Left renal cortex interstitium (tissue), 4 donors: ENCODE results near the gene ENOSF1. TPM values are rescaled to one million over a fixed set of nuclear protein-coding genes. Genes with fewer than 3 reads are reported as not detected.
A peak's percentile ranks its signal among the peaks of the same experiment; 100 is the strongest.
"Not testable (repeated sequence)": the region's sequence is repeated elsewhere in the genome, so short reads cannot be mapped to it uniquely, and the experiment has no call there.

Source experiments
- DNase-seq, 4 donors: peaks; one replicate each; pipeline ENCODE4 v3.0.0-alpha.2; 2013; ENCODE audit warnings: low read depth in 4 of 4, low spot score in 2 of 4, missing footprints in 1 of 4
- polyA plus RNA-seq, 4 donors: library from polyadenylated mRNA; unstranded; fragments of 120-200 nt; gene quantifications; one replicate each; pipeline ENCODE4 v1.2.1, GENCODE V29; 2013; ENCODE audit not compliant: insufficient read length in 4 of 4

The ENOSF1 gene
- 100 to 1,000 TPM in 2 of 4 donors, 10 to 100 TPM in 2; 50.5 to 144 (median 98.9) TPM for polyA plus RNA-seq

GRCh38 chr18:712401-713134 is at the start of gene ENOSF1:
TSS of gene ENOSF1 (minus strand) at chr18:712630. CDS start at chr18:712587, 43 bp downstream.
- DNase-seq, result peak in 2 of 4 donors; percentile 66 to 68

GRCh38 chr18:759864-760263 is 47.4 kb upstream of the ENOSF1 start:
- DNase-seq, result not testable (repeated sequence)

- no peak for DNase-seq
Observed at GRCh38 chr18:755506-755905, 43.1 kb upstream of the ENOSF1 start.

GRCh38 chr18:754656-755055 is 42.2 kb upstream of the ENOSF1 start:
- DNase-seq, result no peak

GRCh38 chr18:750456-750855 is 38.0 kb upstream of the ENOSF1 start:
- DNase-seq, result no peak

GRCh38 chr18:744832-745597 is 32.6 kb upstream of the ENOSF1 start:
- DNase-seq, result no peak

- peak in 3 of 4 donors; percentile 8 to 21 (median 13) for DNase-seq
Observed at GRCh38 chr18:741931-742512, 29.6 kb upstream of the ENOSF1 start.

- no peak for DNase-seq
Observed at GRCh38 chr18:732371-732770, 19.9 kb upstream of the ENOSF1 start.

GRCh38 chr18:731185-731584 is 18.8 kb upstream of the ENOSF1 start:
- DNase-seq, result no peak

- DNase-seq, result no peak
Observed at GRCh38 chr18:730692-731091, 18.3 kb upstream of the ENOSF1 start.

GRCh38 chr18:730120-730519 is 17.7 kb upstream of the ENOSF1 start:
- DNase-seq, result not testable (repeated sequence)

GRCh38 chr18:725646-726045 is 13.2 kb upstream of the ENOSF1 start:
- DNase-seq, result no peak

GRCh38 chr18:723541-724080 is 11.2 kb upstream of the ENOSF1 start:
- DNase-seq, result no peak

GRCh38 chr18:717003-717402 is 4.6 kb upstream of the ENOSF1 start:
- no peak for DNase-seq

- DNase-seq, result no peak
Observed at GRCh38 chr18:715626-716025, 3.2 kb upstream of the ENOSF1 start.

GRCh38 chr18:713135-713490 is 683 bp upstream of the ENOSF1 start:
- DNase-seq, result no peak

GRCh38 chr18:711657-712400 is 601 bp downstream of the ENOSF1 start:
- peak in 3 of 4 donors; percentile 48 to 56 (median 50) for DNase-seq

- DNase-seq, result peak in 1 of 4 donors; percentile 15
Observed at GRCh38 chr18:711310-711656, 1.1 kb downstream of the ENOSF1 start.

- DNase-seq, result no peak
Observed at GRCh38 chr18:710418-711300, 1.8 kb downstream of the ENOSF1 start.

- no peak for DNase-seq
Observed at GRCh38 chr18:709771-710170, 2.7 kb downstream of the ENOSF1 start.
